Peyer's patch (tissue), 4 donors: ENCODE results near the gene RPTOR. TPM values are rescaled to one million over a fixed set of nuclear protein-coding genes. Genes with fewer than 3 reads are reported as not detected.
"Not testable (repeated sequence)": the region's sequence is repeated elsewhere in the genome, so short reads cannot be mapped to it uniquely, and the experiment has no call there.

Experiments
- DNase-seq, 3 donors: peaks; one replicate each; pipeline ENCODE4 v3.0.0-alpha.2; 2017 to 2019
- H3K27ac ChIP-seq, 4 donors: fragments of 200-600 bp; sonication (generic); one replicate each; pipeline ENCODE4 v1.5.1; 2016 to 2019
- H3K27me3 ChIP-seq, 2 donors: fragments of 200-600 bp; sonication (generic); one replicate each; pipeline ENCODE4 v1.5.1; 2019
- H3K36me3 ChIP-seq, 3 donors: fragments of 200-600 bp; sonication (generic); one replicate each; pipeline ENCODE4 v1.5.1; 2016 to 2019
- H3K4me1 ChIP-seq, 4 donors: fragments of 200-600 bp; sonication (generic); one replicate each; pipeline ENCODE4 v1.5.1; 2016 to 2019
- H3K4me3 ChIP-seq, 4 donors: fragments of 200-600 bp; sonication (generic); 1 replicate in 3 of 4; 2 replicates in 1 of 4; pipeline ENCODE4 v1.5.1; 2016 to 2019; ENCODE audit warnings: mild to moderate bottlenecking in 1 of 4
- H3K9me3 ChIP-seq, 4 donors: fragments of 200-600 bp; sonication (generic); one replicate each; pipeline ENCODE4 v1.5.1; 2016 to 2019; ENCODE audit warnings: mild to moderate bottlenecking in 1 of 4
- CTCF ChIP-seq, 6 experiments: fragments of 450-650 bp in 4 of 6; fragments of 200-600 bp in 2 of 6; sonication (generic) in 1 of 6; IDR thresholded peaks; one replicate each; pipeline ENCODE4 v1.5.1; 2017 to 2019; ENCODE audit warnings: antibody characterized with exemption in 6 of 6, mild to moderate bottlenecking in 3 of 6, moderate library complexity in 1 of 6
- POLR2A ChIP-seq, 2 donors: fragments of 450-650 bp; IDR thresholded peaks; one replicate each; pipeline ENCODE4 v1.5.1; 2017; ENCODE audit warnings: antibody characterized with exemption in 2 of 2, mild to moderate bottlenecking in 2 of 2, moderate library complexity in 2 of 2
- total RNA-seq, 4 donors: library from RNA; depleted of rRNA; stranded (reverse); fragments of >200 nt; gene quantifications; one replicate each; pipeline ENCODE4 v1.1.0, GENCODE V29; 2016

RPTOR gene
- total RNA-seq, 4 donors from 2014 or later: 42.4 to 73.6 (median 64.2) TPM

GRCh38 chr17:80529104-80529903 lies 15.3 kb upstream of the RPTOR start:
- DNase-seq: no peak
- Histone ChIP-seq H3K4me3 (no peak overlapping the region), H3K36me3 (no peaks in the 10 kb centered on the region), H3K27ac (no peak overlapping the region), H3K4me1 (no peaks in the 10 kb centered on the region), H3K9me3 (no peaks in the 10 kb centered on the region), H3K27me3 (no peaks in the 10 kb centered on the region)
- no peak for TF ChIP-seq CTCF (IDR thresholded peaks at IDR 0.05)
- TF ChIP-seq POLR2A (IDR thresholded peaks at IDR 0.05): no peak

GRCh38 chr17:80529904-80530292 lies 14.7 kb upstream of the RPTOR start:
- DNase-seq: no peak
- no peak for TF ChIP-seq CTCF (IDR thresholded peaks at IDR 0.05)
- no peak for TF ChIP-seq POLR2A (IDR thresholded peaks at IDR 0.05)
- no peaks in the 10 kb centered on the region for H3K27me3 ChIP-seq
- no peak overlapping the region for H3K27ac ChIP-seq
- H3K4me3 ChIP-seq: no peak overlapping the region
- H3K9me3 ChIP-seq: no peaks in the 10 kb centered on the region
- no peaks in the 10 kb centered on the region for H3K36me3 ChIP-seq
- H3K4me1 ChIP-seq: no peaks in the 10 kb centered on the region

- no peak overlapping the region for H3K4me3 ChIP-seq
- no peaks in the 10 kb centered on the region for H3K27me3 ChIP-seq
- no peak overlapping the region for H3K27ac ChIP-seq
- H3K9me3 ChIP-seq: no peaks in the 10 kb centered on the region
- no peak for TF ChIP-seq POLR2A (IDR thresholded peaks at IDR 0.05)
- TF ChIP-seq CTCF (IDR thresholded peaks at IDR 0.05): no peak
- no peaks in the 10 kb centered on the region for H3K4me1 ChIP-seq
- DNase-seq: no peak
- H3K36me3 ChIP-seq: no peaks in the 10 kb centered on the region
These were observed 13.2 kb upstream of the RPTOR start for GRCh38 chr17:80531400-80531799.

GRCh38 chr17:80537386-80537785 lies 7.3 kb upstream of the RPTOR start:
- H3K27me3 ChIP-seq, H3K4me1 ChIP-seq, H3K27ac ChIP-seq, H3K36me3 ChIP-seq, DNase-seq, H3K9me3 ChIP-seq, H3K4me3 ChIP-seq: not testable (repeated sequence)

GRCh38 chr17:80538484-80538883 lies 6.2 kb upstream of the RPTOR start:
- no peaks in the 10 kb centered on the region for H3K9me3 ChIP-seq
- no peaks in the 10 kb centered on the region for H3K36me3 ChIP-seq
- H3K4me1 ChIP-seq: no peaks in the 10 kb centered on the region
- H3K27me3 ChIP-seq: no peaks in the 10 kb centered on the region
- H3K4me3 ChIP-seq: no peak overlapping the region
- TF ChIP-seq CTCF (IDR thresholded peaks at IDR 0.05) (no peak), POLR2A (IDR thresholded peaks at IDR 0.05) (no peak)
- H3K27ac ChIP-seq: no peak overlapping the region
- DNase-seq: no peak

- Histone ChIP-seq H3K36me3 (no peaks in the 10 kb centered on the region), H3K4me1 (no peaks in the 10 kb centered on the region), H3K9me3 (no peaks in the 10 kb centered on the region), H3K4me3 (no peak overlapping the region), H3K27me3 (no peaks in the 10 kb centered on the region), H3K27ac (no peak overlapping the region)
- no peak for DNase-seq
- no peak for TF ChIP-seq CTCF (IDR thresholded peaks at IDR 0.05)
- TF ChIP-seq POLR2A (IDR thresholded peaks at IDR 0.05): no peak
These were observed 5.5 kb upstream of the RPTOR start for GRCh38 chr17:80539022-80539641.
